ENCODE results near the gene GET4.
A peak's percentile ranks its signal among the peaks of the same experiment; 100 is the strongest.
"Not testable (repeated sequence)": the region's sequence is repeated elsewhere in the genome, so short reads cannot be mapped to it uniquely, and the experiment has no call there.

The GET4 gene

DNA sequence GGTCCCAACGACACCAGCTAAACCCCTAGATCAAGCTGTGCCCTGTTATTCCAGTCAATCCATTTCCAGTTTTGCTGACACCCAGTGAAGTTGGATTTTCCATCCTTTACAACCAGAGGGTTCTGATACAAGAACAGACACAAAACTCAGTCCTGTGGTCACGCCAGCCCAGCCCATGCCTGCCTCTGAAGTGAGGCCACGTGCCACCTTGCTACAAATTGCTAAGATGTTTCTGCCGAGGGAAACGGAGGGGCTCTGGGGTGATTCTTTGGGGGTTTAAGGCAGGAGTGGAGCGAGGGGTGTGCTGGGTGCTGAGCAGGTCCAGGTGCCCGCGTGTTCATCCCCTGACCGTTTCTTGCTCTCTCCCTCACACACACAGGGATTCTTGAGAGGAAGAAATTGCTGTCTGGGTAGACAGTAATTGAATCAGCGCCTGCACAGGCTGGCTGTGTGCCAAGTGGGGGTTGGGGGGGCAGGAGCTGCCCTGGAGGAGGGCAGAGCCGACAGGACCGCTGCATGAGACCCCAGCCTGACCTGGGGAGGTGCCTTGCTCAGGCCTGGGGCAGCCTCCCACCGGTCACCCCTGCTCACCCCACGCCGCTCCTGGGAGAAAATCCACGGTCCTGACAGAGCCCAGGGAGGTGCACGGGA, 40.1 kb downstream of the GET4 start:
- DNase-seq (ENCODE audit: low spot score), result no peak

DNA sequence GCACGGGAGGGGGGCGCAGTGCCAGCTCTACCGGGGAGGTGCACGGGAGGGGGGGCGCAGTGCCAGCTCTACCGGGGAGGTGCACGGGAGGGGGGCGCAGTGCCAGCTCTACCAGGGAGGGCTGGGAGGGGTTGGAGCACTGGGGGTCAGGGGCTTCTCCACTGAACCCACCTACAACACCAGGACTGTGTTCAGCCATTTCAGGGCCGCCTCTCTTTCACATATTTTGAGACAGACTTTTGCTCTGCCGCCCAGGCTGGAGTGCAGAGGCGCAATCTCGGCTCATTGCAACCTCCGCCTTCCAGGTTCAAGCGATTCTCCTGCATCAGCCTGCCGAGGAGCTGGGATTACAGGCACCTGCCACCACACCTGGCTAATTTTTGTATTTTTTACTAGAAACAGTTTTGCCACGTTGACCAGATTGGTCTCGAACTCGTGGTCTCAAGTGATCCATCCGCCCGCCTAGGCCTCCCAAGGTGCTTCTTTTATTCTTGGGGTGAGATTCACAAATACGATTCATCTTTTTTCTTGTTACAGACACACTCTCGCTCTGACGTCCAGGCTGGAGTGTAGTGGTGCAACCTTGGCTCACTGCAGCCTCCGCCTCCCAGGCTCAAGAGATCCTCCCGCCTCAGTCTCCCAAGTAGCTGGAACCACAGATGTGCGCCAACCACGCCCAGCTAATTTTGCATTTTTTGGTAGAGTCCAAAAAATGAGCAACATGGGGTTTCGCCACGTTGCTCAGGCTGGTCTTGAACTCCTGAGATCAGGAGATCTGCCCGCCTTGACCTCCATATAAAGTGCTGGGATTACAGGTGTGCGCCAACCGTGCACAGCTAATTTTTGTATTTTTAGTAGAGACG, 41.1 kb downstream of the GET4 start:
- no peak for DNase-seq (ENCODE audit: low spot score)

DNA sequence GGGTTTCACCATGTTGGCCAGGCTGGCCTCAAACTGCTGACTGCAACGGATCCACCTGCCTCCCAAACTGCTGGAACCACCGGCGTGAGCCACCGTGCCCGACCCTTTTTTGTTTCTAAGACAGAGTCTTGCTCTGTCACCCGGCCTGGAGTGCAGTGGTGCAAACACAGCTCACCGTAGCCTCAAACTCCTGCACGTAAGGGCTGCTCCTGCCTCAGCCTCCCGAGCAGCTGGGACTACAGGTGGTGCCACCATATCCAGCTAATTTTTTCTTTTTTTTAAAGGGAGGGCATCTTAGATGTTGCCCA, 41.7 kb downstream of the GET4 start:
- DNase-seq (ENCODE audit: low spot score), result no peak

DNA sequence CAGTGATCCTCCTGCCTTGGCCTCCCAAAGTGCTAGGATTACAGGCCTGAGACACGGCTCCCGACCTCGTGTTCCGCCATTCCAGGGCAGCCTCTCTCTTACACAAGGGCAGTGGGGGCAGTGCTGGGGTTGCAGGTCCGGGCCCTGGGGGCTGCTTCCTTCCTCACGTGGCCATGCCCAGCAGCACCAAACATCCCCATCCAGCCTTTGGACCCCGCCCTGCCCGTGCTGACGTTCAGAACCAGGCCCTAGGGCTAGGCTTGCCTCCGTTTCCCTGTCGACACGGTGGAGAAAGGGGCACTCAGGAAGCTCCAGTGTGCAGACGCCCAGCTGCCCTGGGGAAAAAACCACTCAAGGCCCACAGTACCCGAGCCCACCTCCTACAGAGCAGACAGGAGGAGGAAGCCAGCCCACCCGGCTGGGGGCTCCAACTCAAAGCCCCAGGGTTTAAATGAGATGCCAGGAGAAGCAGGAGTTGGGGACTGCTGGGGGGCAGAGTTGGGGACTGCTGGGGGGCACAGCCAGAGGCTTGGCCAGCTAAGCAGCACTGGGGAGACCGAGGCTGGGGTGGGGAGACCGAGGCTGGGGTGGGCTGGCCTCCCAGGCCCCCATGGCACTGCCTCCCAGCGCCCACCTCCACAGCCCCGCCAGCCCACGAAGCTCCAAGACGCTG, 42.2 kb downstream of the GET4 start:
- DNase-seq (ENCODE audit: low spot score), result no peak

DNA sequence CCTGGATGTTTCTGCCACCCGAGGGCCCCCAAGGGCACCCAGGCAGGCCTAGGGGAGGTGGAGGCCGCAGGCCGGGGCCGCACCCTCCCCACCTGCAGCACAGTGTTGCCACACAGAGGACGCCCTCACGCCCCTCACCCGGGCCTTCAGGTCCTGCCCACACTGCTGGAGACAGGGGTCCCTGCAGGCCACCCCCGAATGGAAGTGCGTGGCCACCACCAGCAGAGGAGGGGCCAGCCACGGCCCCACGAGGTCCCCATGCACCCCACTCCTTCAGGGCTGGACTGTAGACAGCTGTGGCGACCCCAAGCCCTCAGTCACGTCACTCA, 42.7 kb downstream of the GET4 start:
- DNase-seq (ENCODE audit: low spot score), result no peak

DNA sequence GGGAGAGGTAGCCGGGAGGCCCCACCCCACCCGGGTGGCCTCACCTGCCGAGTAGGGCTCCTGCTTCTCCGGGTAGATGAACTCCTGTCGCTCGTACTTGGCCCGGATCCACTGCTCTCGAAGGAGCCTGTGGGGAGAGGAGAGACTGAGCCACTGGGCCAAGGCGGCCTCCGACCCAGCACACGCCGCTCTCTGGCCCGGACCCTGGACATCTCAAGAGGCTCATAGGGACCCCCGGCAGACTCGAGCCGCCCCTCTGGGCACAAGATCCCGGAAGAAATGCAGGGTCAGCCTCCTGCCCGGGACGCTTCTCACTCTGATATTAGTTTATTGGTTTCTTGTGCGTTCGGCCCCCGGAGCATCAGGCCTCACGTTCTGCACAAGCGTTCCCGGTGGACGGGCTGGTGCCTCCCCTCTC, 43.6 kb downstream of the GET4 start:
- DNase-seq (ENCODE audit: low spot score), result no peak

DNA sequence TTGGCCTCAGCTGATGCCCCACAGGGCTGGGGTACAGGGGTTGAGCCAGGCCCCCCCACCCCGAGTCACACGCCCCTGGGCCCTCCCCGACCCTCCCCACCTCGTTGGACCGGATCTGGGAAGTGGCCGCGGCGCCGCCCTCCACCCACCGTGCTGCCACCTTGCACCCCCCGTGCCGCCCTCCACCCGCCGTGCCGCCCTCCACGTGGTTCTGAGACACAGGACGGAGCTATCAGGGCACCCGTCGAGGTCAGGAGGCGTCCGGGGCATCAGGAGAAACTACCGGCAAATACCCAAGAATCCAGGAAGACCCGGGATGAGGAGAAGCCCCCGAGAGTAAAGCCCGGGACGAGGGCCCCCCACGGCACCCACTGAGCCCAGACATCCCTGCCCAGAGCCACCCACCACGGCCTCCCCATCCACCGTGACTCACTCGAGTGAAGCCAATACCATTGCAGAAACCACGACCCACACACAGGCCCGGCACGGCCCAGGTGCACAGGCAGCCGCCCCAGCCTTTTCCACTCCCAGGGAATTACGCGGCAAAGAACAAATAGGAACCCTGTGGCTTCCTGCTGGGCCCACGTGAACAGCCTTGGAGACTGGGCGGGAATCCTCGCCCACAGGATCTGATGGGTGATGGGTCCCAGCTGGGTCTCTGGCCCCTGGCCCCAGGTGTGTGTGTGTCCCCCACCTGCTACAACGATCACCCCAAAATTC, 44.2 kb downstream of the GET4 start:
- no peak for DNase-seq (ENCODE audit: low spot score)

DNA sequence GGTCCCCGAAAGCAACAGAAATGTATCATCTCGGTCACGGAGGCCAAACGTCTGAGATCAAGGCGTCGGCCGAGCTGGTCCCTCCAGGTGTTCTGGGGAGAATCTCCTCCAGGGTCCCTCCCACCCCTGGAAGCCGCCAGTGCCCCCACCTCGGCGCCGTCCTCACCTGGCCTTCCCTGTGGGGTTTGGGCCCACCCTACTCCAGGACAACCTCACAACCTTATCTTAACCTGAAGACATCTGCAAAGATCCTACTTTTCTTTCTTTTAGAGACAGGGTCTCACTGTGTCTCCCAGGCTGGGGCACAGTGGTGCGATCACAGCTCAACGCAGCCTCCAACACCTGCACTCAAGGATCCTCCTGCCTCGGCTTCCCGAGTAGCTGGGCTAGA, 44.7 kb downstream of the GET4 start:
- no peak for DNase-seq (ENCODE audit: low spot score)

DNA sequence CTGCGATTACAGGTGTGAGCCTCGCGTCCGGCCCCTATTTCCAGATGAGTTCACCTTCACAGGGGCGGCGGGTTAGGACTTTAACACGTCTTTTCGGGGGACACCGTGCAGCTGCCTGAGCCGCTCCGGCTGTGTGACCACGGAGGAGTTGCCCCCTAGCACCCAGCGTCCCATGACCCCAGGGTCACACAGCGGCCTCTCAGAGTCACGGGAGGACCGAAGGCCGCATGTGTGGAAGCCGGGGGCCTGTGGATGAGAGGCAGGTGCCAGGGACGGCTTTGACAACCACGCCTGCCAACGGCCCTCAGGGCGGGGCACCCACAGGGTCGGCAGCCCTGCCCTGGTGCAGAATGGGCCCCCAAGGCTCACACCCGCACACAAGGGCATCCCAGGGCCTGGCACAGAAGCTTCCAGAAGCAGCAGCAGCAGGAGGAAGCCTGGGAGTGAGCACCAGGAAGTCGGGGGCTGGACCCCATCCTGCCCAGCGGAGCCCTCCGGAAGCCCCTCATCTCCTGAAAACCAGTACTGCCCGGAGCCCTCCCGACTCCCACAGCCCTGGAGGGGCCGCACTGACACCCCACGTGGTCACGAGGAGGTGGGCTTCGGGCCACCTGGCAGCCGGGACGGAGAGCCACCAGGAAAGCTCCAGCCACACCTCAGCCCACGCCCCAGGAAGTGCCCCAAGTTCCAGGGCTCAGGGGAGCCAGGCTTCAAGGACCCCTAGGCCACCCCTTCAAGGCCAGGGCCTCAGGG, 45.4 kb downstream of the GET4 start:
- no peak for DNase-seq (ENCODE audit: low spot score)

DNA sequence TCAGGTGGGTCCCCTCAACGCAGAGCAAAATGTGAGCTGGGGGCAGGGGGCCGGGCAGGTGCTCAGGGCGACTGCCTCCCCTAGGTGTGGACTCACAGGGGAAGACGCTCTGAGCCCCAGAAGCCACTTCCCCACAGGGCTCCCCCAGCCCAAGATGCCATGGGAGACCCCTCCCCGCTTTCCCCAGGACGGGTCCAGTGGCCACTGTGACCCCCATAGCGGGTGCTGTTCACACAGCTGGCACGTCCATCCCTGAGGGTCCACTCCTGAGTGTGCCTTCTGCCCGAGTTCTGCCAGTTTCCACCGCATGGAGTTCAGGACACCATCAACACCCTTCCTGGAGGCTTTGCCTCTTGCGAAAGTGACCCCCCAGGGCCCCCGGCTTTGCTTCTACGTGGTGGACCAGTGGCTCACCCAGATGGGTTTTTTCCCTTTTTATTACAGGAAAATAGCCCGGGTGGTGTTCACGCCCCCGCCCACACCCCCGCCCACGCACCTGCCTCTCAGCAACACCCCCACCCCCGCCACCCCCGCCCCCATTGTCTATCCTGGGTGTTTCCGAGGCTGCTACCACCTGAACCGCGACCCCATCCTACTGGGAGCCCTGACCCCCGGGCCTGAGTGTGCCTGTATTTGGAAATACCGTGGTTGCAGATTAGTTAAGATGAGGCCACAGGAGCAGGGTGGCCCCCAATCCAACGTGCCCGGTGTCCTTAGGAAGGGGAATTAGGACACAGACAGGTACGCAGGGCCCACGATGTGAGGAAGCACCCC, 46.2 kb downstream of the GET4 start:
- no peak for DNase-seq (ENCODE audit: low spot score)

DNA sequence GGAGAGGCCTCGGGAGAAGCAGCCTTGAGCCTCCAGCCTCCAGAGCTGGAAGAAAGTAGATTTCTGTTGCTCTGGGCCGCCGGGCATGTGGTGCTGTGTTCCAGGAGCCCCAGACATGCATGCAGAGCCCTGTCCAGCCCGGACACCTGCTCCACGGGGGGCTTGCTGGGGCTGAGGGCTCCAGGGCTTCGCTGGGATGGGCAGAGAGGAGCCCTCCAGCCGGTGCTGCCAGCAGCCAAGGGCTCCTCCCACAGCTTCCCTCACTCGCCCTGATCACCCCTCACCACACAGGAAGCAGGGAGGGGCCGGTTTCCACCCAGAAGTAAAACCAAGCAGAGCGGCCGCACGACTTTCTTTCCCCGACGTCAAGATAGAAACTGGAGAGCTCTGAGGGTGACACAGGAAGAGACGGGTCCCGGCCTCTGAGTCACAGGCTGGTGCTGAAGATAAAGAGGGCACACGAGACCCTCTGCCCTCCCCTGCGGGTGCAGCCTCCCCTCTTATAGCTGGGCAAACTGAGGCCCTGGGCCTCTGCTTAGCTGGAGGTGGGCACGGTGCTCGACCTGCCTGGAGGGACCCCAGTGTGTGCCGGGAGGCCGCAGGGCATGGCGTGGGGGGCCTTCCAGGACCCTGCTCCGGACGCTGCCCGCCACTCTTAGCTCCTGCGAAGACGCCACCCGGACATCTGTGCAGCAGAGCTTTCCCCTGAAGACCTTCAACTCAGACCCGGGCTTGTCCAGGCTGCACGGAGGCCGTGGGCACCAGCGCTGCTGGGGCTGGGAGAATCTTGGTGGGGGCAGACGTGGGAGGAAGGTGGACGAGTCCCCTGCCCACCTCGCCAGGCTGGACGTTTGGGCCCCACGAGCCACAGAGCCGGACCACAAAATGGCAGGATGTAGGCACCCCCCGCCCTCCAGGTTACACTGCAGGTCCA, 47.0 kb downstream of the GET4 start:
- DNase-seq (ENCODE audit: low spot score), result peak; percentile 50

DNA sequence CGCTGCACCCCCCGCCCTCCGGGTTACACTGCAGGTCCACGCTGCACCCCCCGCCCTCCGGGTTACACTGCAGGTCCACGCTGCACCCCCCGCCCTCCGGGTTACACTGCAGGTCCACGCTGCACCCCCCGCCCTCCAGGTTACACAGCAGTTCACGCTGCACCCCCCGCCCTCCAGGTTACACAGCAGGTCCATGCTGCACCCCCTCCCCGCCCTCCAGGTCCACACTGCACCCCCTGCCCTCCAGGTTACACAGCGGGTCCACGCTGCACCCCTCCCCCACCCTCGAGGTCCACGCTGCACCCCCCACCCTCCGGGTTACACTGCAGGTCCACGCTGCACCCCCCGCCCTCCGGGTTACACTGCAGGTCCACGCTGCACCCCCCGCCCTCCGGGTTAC, 47.7 kb downstream of the GET4 start:
- DNase-seq (ENCODE audit: low spot score), result not testable (repeated sequence)

DNA sequence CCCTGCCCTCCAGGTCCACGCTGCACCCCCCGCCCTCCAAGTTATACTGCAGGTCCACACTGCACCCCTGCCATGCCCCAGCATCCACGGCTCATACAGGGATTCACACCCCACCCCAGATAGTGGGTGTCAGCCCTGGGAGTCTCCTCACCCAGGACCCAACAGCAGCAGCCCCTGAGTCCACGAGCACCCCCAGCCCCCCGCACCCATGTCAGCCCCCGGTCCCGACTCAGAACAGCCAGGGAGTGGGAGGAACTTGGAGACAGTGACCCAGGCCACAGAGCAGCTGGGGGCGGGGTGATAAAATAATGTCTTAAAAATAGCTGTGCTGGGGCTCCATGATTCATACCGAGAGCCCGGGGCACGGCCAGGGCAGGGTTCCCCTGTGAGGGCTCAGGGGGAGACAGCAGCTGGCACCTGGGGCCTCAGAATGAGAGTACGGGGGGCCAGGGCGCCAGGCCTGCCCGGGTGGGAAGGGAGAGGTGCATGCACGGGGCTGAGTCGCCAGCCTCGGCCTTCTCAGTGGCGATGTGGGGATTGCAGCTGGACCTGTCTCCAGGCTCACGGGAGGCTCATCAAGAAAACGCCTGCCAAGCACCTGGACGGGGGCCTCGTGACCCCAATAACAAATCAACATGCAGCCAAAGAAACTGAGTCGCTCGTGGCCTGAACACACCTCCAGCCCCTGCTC, 48.3 kb downstream of the GET4 start:
- no peak for DNase-seq (ENCODE audit: low spot score)

DNA sequence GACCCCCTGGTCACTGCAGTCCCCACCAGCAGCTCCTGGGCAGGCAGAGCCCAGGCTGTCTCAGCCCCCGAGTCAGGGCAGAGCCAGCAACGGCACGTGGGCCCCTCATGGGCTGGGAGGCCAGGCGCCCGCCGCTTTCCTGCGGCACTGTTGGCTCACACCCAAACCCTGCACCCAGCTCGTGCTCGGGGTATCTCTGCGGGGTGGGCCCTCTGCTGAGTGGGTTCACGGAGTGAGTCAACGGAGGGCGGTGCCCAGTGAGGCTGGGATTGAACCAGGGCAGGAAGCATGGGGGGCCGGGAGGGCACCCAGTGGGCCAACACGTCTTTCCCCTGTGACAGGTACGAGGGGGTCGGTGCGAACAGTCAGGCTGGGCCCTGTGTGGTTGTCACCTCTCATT, 49.2 kb downstream of the GET4 start:
- DNase-seq (ENCODE audit: low spot score), result no peak

DNA sequence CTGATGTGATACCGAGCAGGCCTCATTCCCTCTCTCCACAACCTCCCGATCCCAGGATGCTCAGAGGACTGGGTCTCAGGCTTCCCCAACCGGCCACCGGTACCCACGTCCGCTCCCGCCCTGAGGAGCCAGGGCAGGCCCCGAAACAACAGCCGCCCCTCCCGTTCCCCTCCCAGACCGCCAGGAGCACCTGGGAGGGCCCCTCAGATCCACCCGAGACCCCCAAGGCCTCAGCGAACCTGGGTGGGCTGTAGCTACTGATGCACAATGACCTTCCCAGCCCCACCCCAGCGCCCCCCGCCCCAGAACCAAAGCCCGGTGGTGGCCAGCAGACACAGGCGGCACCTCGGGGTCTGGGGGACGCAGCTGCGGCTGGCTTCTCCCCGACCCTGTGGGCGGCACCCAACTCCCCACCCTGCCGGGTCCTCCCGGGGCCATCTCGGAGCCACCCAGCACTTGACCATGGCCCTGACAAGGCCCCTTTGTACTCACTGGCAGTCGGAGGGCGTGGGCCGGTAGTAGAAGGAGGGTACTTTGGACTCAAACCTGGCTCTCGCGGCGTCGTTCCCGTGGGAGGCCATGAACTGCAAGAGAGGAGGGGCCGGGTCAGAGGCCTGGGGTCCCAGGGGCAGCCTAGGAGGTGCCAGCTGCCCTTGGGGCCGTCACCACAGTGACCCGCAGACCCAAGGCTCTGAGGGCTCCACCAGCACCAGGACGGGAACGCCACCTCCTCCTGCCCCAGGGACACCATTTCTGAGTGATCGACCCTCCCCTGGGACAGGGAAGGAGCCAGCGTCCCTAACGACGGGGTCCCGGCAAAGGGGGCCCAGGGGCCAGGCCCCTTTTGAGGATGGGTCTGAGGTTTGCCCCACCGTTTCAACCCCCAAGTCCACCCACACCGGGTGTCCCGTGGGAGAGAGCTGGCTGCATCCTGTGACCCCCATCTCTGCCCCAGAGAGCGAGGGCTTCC, 50.0 kb downstream of the GET4 start:
- DNase-seq (ENCODE audit: low spot score), result no peak

DNA sequence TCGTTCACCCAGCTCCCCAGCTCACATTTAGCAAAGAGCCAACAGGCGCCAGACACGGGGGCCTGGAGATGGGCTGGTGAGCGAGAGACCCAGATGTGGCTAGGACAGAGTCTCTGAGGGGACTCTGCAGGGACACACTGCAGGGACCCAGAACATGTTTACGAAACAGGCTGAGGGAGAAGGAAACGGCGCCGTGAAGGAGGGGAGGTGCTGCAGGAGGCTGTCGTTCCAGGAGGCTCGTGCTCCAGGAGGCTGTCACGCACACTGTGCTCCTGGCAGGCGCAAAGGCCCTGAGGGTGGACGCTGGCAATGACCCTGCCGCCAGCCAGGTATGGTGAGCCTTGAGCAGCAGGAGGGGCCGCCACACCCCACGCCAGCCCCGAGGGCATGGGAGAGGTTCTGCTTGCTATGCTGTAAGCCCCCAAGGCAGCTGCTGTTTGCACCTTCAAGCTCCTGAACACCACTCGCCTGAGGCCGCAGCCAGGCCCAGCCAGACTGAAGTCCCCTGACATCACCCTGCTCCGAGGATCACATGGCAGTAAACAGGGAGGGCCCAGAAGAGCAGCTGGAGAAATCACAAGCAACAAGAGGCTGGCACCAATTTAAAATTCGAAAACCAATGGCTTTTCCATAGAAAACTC, 50.8 kb downstream of the GET4 start:
- DNase-seq (ENCODE audit: low spot score), result no peak

DNA sequence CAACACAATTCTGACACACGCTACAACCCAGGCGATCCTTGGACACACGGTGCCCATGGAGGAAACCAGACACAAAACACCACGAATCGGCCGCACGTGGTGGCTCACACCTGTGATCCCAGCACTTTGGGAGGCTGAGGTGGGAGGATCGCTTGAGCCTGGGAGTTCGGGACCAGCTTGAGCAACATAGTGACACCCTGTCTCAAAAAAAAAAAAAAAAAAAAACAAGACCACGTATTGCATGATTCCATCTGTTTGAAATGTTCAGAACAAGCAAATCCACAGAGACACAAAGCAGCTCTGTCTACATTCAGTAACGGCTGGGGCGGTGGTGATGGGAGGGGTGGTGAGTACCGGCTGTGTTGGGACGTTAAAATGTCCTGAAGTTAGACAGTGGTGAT, 53.0 kb downstream of the GET4 start:
- no peak for DNase-seq (ENCODE audit: low spot score)
